Parathyroid adenoma (tissue), 2 donors: ENCODE data around the gene SNX24.

Experiments used
- H2AFZ ChIP-seq: fragments of 300-600 bp; sonication (generic); one replicate; pipeline ENCODE4 v1.7.0; 2017; ENCODE audit warnings: antibody characterized with exemption, mild to moderate bottlenecking
- H3K27ac ChIP-seq: fragments of 300-600 bp; sonication (generic); one replicate; pipeline ENCODE4 v1.7.0; 2017
- H3K27me3 ChIP-seq: fragments of 300-600 bp; sonication (generic); one replicate; pipeline ENCODE4 v1.7.0; 2017; ENCODE audit warnings: low read length; ENCODE audit not compliant: control insufficient read depth, insufficient read depth
- H3K36me3 ChIP-seq: fragments of 300-600 bp; sonication (generic); one replicate; pipeline ENCODE4 v1.7.0; 2017; ENCODE audit warnings: low read length; ENCODE audit not compliant: control insufficient read depth, insufficient read depth
- H3K4me1 ChIP-seq: fragments of 300-600 bp; sonication (generic); one replicate; pipeline ENCODE4 v1.7.0; 2017; ENCODE audit warnings: control low read depth
- H3K4me2 ChIP-seq: fragments of 300-600 bp; sonication (generic); one replicate; pipeline ENCODE4 v1.7.0; 2017; ENCODE audit warnings: low read length
- H3K4me3 ChIP-seq: fragments of 300-600 bp; sonication (generic); one replicate; pipeline ENCODE4 v1.7.0; 2017; ENCODE audit warnings: low read depth, low read length
- H3K79me2 ChIP-seq: fragments of 300-600 bp; sonication (generic); one replicate; pipeline ENCODE4 v1.7.0; 2017; ENCODE audit warnings: control low read depth
- H3K9ac ChIP-seq: fragments of 300-600 bp; sonication (generic); one replicate; pipeline ENCODE4 v1.7.0; 2017; ENCODE audit warnings: mild to moderate bottlenecking
- H3K9me3 ChIP-seq: fragments of 300-600 bp; sonication (generic); one replicate; pipeline ENCODE4 v1.7.0; 2017; ENCODE audit warnings: low read length; ENCODE audit not compliant: control insufficient read depth
- CTCF ChIP-seq: fragments of 300-600 bp; sonication (generic); IDR thresholded peaks from one replicate; pipeline ENCODE4 v1.7.0; 2017; ENCODE audit warnings: antibody characterized with exemption, mild to moderate bottlenecking
- donor health status: primary hyperparathyroidism.

The SNX24 gene

GRCh38 chr5:123035360-123035917 lies 190.0 kb downstream of the SNX24 start:
- H3K4me3 ChIP-seq, result peak overlapping the region; percentile 82
- H3K79me2 ChIP-seq, result peaks cover 2% of the 10 kb centered on the region
- H3K27ac ChIP-seq, result peak overlapping the region; percentile 80
- no peaks in the 10 kb centered on the region for H3K36me3 ChIP-seq
- no peaks in the 10 kb centered on the region for H3K4me1 ChIP-seq
- no peak overlapping the region for H3K9ac ChIP-seq
- no peaks in the 10 kb centered on the region for H3K27me3 ChIP-seq
- peak overlapping the region; percentile 79 for H3K4me2 ChIP-seq
- TF ChIP-seq CTCF, result no peak
- no peaks in the 10 kb centered on the region for H3K9me3 ChIP-seq
- H2AFZ ChIP-seq, result peak overlapping the region; percentile 93

GRCh38 chr5:123035918-123036390 lies 190.5 kb downstream of the SNX24 start:
- Histone ChIP-seq H3K4me2 (peak overlapping the region; percentile 79), H3K9ac (no peak overlapping the region), H3K4me3 (peak overlapping the region; percentile 82), H3K9me3 (no peaks in the 10 kb centered on the region), H3K27ac (peak overlapping the region; percentile 80), H3K4me1 (no peaks in the 10 kb centered on the region), H2AFZ (peak overlapping the region; percentile 93), H3K27me3 (no peaks in the 10 kb centered on the region), H3K36me3 (no peaks in the 10 kb centered on the region), H3K79me2 (peaks cover 2% of the 10 kb centered on the region)
- TF ChIP-seq CTCF, result no peak

GRCh38 chr5:123036391-123037103 lies 191.1 kb downstream of the SNX24 start, which contains the start of gene PPIC:
PPIC (minus strand) TSS chr5:123036725; CDS start chr5:123036625, 100 bp downstream.
- H3K27me3 ChIP-seq, result no peaks in the 10 kb centered on the region
- H3K27ac ChIP-seq, result peak within 1 kb of the TSS; percentile 80
- peak within 1 kb of the TSS; percentile 93 for H2AFZ ChIP-seq
- H3K4me3 ChIP-seq, result peak within 1 kb of the TSS; percentile 82
- H3K79me2 ChIP-seq, result peaks cover 2% of the 10 kb centered on the region
- TF ChIP-seq CTCF, result no peak
- H3K9ac ChIP-seq, result no peak within 1 kb of the TSS
- H3K4me1 ChIP-seq, result no peaks in the 10 kb centered on the region
- no peaks in the 10 kb centered on the region for H3K9me3 ChIP-seq
- peak within 1 kb of the TSS; percentile 79 for H3K4me2 ChIP-seq
- H3K36me3 ChIP-seq, result no peaks in the 10 kb centered on the region

- Histone ChIP-seq H3K27me3 (no peaks in the 10 kb centered on the region), H3K9me3 (no peaks in the 10 kb centered on the region), H3K79me2 (no peaks in the 10 kb centered on the region), H3K36me3 (no peaks in the 10 kb centered on the region), H3K4me3 (peak overlapping the region; percentile 82), H3K9ac (no peak overlapping the region), H2AFZ (peak overlapping the region; percentile 93), H3K4me1 (no peaks in the 10 kb centered on the region), H3K4me2 (peak overlapping the region; percentile 79), H3K27ac (peak overlapping the region; percentile 80)
- TF ChIP-seq CTCF, result no peak
Measured at GRCh38 chr5:123037104-123037418, 191.6 kb downstream of the SNX24 start.
